Measurements from ENCODE around the gene DDX42.

GRCh38 chr17:63835167-63835720, 61.3 kb downstream of the DDX42 start:
- TF ChIP-seq POLR2AphosphoS5 (IDR thresholded peaks at IDR 0.05) (no peak), CTCF (IDR thresholded peaks at IDR 0.05 in 8 of 11, conservative IDR thresholded peaks at IDR 0.05 in 3 of 11) (peak in 2 of 11 experiments; percentile 8 to 17), POLR2A (IDR thresholded peaks at IDR 0.05) (no peak)

All from spleen (tissue), 7 donors.